GM21717 (cell line): ENCODE measurements around the gene ST6GALNAC4.
"Not testable (repeated sequence)": the region's sequence is repeated elsewhere in the genome, so short reads cannot be mapped to it uniquely, and the experiment has no call there.

Source experiments
- ATAC-seq: cut with Tn5 transposase; IDR thresholded peaks from one replicate; pipeline ENCODE4 v1.9.1; 2021; ENCODE audit warnings: mild to moderate bottlenecking, moderate library complexity; ENCODE audit not compliant: unreplicated experiment

ST6GALNAC4 gene

DNA sequence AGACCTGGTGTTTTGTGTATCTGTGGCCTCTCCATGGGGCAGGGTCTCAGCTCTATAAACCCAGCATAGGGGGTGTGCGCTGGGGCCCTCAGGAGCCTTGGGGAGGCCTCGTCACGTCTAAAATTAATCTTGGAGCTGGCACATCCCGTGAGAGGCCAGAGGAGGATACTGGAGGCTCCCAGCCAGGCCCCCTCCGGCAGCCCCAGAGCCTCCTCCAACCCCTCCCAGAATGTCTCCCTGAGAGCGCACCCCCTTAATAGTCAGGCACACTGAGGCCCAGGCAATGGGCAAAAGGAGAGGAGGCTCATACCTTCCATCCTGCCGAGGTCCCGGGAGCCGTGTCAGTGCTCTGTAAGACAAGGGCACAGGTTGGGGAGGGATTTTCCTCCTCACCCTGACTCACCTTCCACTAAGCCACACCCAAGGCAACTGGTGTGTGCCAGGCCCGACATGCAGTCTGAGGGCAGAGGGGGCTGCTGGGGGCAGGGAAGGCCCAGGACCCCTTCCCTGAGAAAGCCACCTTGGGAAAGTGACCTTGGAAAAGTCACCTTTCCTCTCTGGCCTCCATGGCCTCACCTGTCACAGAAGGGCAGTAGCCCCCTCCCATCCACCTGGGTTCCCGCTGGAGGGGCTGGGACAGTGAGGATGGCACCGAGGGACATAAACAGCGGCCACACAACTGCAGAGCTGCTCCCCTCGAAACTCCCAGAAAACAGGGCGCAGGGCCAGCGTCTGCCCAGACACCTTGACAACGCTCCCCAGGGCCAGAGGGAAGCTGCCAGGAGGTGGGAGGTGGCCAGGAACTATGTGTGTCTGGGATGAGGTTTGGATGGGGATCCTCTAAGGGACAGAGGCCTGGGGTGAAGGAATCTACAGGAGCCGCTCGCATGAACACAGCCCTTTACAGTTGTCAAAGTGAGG is 42.3 kb downstream of the ST6GALNAC4 start:
- ATAC-seq, result no peak

DNA sequence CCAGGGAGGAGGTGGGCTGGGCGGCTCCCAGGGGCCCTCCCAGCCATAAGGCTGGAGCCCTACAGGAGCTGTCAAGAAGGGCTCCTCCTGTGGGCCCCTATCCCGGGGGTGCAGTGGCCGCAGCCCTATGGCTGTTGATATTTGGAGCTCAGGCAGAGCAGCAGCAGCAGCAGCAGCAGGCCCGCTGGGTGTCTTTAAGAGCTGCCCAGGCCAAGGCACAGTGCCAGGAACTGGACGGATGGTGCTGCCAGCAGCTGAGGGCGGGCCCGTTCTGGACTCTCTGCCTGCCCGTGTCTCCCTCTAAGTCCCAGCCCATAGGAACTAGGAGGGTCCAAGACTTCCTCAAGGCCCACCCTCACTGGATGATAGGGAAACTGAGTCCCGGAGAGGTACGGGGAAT is 43.0 kb downstream of the ST6GALNAC4 start:
- no peak for ATAC-seq

DNA sequence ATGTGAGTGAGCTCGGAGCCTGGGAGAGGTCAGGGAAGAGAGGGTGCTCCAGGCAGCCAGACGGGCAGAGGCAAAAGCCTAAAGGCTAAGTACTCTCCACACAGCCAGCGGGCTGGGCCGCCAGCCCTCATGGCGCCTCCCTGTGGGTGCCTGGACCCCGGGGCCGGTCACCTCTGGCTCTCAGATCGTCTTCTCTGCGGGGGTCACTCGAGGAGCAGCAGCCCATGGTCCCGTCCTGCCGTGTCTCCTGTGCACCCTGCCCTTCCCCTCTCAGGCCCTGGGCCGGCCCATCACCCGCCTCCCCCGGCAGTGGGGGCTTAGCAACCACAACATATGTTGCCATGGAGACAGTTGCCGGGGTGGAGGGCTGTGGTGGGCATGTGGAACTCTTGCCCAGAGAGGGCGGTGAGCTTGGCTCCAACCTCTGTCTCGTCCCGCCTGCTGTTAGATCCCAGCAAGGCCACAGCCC is 43.6 kb downstream of the ST6GALNAC4 start:
- no peak for ATAC-seq

DNA sequence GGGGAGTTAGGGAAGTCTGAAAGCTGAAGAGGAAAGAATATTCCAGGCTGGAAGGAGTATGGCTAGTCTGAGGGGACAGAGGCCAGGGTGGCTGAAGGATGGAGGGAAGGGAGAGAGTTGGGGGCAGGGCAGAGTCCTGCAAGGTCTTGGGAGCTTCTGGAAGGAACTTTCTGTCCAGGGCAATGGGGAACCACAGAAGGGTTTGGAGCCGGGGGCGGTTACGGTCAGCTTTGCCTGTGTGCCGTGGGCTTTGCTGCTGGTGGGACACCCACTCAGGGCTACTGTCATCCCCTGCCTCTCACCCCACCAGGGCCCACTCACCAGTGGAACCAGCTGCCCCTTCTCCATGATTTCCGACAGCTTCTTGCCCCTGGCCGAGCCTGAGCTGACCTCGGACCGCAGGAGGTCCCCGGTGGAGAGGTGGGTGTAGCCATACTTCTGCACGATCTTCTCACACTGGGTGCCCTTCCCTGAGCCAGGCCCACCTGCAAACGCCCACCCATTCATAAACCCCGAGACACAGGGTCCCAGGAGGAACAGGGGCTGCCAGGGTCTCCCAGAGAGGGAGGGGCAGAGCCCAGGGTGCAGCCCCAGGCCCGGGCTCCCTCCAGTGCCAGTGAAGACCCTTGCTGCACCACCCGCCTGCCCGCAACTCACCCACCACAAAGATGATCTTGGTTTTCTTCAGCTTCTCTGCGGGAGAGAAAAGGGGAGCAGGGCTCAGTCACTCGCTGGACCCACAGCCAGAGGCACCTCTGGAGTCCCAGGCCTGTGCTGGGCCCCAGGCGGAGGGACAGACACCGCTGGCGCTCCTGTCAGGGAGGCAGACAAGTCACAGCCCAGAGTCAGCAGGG is 44.2 kb downstream of the ST6GALNAC4 start:
- ATAC-seq, result no peak

DNA sequence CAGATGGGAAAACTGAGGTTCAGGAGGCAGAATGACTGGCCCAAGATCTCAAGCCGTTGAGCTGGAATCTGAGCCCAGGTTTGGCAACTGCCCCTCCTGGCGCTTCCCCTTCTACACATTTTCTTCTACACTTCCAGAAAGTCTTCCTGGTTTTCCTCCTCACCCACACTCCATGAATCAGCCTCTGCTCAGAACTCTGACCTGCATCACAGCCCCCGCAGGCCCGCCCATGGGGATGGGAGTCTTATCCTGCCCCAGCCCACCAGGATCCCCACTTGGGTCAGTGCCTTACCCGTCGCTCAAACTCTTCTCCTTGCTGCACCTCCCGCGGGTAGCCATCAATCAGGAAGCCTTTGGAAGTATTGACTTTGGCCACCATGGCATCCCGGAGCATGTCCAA is 45.3 kb downstream of the ST6GALNAC4 start:
- no peak for ATAC-seq

DNA sequence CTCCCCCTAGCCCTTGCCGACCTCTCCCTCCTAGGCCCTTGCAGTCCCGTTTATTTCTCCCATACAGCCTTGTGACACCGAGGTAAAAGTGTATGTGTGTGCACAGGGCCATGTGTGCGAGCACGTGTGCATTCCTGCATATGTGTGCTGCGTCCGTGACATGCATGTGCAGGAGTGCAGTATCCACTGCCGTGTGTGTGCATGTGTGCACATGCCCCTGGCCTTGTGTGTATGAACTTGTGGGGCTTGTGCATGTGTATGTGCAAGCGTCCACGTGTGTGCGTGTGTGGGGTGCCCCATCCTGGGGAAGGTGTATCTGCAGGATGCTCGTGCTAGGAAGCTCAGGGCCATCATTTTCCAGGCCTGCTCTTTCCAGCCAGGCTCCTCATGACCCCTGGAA is 46.0 kb downstream of the ST6GALNAC4 start:
- ATAC-seq, result no peak

DNA sequence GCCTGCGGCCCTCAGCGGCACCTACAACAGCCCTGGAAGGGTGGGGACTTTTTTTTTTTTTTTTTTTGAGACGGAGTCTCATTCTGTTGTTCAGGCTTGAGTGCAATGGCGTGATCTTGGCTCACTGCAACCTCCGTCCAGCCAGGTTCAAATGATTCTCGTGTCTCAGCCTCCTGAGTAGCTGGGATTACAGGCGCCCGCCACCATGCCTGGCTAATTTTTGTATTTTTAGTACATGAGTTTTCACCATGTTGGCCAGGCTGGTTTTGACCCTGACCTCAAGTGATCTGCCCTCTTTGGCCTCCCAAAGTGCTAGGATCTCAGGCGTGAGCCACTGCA is 46.7 kb downstream of the ST6GALNAC4 start:
- ATAC-seq, result not testable (repeated sequence)

DNA sequence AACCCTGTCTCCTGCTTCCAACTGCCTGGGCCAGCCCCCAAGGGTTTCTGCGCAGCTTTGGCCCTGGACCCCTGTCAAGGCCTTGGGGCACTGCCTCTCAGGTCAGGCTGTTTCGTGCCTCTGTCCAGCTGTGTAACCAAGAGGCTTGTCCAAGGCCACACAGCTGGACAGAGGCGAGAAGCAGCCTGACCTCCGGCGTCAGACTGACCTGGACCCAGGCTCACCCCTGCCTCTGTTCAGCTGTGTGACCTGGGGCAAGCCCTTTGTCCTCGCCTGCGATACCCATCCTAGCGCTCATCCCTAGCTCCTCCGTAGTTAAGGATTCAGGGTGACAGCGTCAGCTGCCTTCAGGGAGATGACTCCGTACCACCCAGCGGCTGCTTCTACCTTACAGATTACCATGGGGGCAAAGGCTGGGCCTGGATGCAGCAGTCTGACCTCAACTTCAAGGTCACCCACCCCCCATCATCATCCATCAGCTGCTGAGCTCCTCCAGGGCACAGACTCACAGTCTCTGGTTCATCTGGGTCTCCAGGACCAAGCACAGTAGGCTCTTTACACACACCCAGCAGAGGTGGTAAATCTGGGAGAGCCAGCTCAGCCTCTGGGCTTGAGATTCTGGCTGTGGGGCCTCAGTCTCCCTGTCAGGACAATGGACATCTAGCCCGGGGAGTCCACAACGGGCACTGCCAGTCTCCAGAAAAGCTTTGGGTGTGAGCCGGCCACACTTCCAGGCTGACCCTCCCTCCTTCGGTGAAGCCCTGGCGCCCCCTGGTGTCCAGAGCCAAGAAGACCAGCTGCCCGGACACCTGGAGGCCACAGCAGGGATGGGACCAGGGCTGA is 47.3 kb downstream of the ST6GALNAC4 start:
- ATAC-seq, result no peak

DNA sequence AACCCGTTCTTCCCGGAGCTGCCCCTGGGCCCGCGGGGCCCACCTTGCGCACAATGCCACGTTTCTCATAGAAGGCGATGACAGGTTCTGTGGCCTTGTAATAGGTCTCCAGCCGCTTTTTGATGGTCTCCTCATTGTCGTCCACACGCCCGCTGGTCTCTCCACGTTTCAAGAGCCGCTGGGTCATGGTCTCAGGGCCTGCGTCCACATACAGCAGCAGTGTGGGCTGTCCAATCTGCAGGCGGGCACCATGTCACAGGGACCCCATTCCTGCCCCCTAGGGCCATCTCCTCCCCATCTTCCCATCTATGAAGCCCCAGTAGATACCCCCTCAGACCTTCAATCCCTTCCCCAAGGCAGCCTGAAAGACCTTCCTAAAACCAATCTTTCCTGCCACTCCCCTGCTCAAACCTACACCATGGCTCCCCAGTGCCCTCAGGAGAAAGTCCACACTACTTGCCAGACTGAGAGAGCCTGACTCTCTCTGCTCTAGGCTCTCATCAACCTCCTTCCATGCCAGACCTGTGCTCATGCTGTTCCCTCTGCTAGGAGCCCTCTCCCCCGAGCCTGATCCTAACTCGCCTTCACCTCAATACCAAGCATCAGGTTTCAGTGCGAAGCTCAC is 48.5 kb downstream of the ST6GALNAC4 start:
- no peak for ATAC-seq

DNA sequence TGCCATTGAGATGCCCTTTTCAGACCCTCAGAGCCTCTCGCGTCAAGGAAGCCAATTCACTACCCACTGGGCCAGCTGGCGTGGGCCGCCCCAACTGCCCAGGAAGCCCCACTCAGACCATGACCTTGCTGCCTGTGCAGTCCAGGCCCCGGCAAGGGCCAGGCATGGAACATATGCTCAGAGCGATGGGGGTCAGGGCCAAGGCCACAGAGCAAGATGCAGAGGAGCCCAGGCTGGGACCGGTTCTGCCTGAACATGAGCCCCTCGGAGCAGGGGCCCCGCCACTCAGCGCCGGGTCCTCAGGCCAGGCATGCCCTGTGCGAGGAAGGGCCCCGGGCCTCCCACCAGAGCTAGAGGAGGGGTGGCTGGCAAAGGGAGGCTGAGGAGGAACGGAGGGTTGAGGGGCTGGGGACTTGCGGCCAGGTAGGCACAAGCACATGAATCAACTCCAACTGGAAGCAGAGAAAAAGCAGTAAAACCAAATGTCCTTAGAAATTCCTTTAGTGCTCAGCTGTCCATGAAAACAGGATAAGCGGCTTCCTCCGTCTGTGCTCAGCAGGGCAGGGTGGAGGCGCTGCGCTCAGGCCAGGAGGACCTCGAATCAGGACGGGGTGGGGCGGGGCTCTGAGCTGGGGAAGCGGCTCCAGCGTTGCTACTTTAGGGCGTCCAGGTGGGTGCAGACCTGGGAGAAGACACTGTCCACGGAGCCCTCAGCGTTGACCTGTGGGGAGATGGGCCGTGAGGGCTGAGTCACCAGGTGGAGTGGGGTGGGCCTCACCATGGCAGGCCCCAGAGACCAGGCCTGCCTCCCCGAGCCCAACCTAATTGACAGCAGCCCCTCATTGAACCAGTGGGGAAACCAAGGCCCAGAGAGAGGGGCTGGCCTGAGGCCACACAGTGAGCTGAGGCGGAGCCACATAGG is 49.2 kb downstream of the ST6GALNAC4 start:
- no peak for ATAC-seq

DNA sequence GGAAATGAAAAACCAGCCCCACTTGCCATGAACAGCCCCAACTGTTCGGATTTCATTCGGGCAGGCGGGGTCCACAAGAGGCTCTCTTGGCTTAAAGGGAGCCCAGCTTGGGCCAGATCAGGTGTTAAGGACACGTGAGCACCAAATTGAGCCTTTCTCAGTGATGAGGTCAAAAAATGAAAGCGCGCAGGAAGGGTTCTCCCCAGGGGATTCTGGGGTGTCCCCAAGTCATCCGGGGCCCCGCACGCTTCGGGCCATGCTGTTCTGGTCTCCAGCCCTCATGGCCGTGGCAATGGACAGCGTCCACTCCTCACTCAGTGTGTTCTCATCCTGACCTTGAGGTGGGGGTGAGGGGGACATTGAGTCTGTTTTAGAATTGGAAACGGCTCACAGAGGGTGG is 50.3 kb downstream of the ST6GALNAC4 start:
- ATAC-seq, result no peak

DNA sequence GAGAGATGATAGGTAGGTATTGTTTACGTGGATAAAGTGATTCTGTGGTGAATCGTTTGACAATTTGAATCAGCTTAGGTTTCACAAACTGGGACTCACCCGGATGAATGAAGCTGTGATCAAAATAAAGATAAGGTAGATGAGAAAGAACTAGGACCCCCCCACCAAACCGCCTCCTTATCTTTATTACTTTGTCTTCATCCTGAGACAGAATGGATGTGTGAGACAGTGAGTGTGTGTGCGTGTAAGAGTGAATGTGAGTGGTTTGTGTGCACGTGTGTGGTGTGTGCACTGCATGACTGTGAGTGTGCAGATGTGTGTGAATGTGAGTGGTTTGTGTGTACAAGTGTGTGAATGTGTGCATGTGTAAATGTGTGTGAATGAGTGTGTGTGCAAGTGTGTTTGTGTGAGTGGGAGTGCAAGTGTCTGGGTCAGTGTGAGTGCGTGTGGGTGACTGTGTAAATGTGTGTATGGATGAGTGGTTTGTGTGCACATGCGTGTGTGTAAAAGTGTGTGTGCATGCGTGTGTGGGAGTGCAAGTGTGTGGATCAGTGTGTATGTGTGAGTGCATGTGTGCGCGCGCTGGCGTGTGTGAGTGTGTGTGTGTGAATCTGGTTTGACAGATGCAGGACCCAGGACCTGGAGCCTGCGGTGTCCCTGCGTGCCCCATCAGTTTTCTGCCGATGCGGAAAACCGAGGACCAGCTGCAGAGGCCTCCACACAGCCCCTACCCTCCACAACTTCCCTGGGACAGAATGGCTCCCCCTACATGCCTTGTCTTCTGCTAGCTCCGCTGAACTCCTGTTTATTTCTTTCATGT is 51.0 kb downstream of the ST6GALNAC4 start:
- ATAC-seq, result no peak

DNA sequence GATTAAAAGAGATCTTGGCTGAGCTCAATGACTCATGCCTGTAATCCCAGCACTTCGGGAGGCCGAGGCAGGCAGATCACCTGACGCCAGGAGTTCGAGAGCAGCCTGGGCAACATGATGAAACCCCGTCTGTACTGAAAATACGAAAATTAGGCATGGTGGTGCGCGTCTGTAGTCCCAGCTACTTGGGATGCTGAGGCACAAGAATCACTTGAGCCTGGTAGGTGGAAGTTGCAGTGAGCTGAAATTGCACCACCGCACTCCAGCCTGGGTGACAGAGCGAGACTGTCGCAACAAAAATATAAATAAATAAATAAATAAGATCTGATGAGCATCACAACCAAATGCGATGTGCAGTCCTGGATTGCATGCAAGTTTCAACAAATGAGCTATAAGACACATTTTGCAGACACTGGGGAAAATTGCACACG is 53.6 kb downstream of the ST6GALNAC4 start:
- ATAC-seq, result no peak

DNA sequence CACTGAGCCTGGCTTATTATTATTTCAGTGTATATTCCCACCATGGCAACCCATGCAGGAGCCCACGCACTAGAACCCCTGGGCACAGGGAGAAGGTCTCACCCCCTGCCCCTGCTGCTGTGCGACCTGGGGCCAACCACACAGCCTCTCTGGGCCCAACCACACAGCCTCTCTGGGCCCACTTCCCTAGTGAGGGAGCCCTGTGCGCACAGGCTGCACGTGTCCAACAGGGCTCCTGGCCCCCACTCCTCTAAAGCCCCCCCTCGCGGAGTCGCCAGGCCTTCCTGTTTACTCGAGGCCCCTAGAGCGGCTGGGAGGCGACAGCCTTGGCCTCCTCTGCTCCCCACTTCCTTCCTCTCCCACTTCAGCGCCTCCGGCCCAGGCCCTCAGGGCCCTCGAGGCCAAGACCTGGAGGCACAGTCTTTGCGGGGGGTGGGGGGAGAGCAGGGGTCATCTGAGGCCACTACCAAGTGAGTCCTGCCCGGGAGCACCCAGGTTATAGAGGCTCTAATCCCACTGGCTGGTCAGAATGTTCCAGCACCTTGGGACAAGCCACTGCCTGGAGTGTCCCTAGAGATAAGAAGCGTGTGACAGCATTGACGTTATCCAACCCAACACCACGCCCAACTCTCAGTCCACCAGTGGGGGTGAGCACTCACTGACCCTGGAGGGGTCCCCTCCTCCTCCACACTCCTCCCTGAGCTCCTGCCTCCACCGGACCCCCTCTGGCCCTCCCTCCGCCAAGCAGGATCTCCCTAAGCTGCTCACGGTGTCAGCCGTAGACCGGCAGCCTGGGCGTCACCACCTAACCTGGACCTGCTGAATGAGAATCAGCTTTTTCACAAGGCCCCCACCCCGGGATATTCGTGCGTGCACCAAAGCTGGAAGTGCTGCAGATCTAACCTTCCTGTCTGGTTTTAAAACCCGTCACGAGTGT is 54.5 kb downstream of the ST6GALNAC4 start:
- no peak for ATAC-seq

DNA sequence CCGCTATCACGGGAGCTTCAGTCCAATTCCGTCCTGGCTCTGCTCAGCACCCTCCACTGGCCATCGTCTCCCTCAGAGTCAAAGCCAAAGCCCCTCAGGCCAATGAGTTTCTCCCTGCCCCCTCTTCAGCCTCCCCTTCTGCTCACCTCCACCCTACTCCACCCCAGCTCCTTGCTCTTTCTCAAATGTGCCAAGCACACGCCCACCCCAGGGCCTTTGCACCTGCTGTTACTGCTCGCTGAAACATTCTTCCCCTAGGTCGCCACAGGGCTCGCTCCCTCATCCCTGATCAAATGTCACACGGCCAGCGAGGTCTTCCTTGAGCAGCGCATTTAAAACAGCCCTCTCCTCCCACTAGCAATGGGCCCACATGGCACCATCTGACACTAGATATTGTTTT is 56.1 kb downstream of the ST6GALNAC4 start:
- no peak for ATAC-seq

DNA sequence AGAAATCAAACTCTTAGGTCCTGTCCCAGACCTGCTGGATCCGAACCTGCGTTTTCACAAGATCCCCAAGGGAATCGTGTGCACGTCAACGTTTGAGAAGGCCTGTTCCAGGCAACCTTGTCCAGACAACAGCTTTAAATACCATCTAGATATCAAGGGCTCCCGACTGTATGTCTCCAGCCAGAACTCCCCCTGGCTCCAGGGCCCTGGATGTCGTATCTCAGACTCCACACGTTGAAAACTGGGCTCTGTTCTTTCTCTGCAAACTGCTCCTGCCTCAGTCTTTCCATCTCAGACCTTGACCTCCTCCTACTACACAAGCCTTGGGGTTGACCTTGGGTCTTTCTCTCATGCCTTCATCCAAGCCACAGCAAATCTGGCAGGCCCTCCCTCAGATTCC is 56.6 kb downstream of the ST6GALNAC4 start:
- no peak for ATAC-seq

DNA sequence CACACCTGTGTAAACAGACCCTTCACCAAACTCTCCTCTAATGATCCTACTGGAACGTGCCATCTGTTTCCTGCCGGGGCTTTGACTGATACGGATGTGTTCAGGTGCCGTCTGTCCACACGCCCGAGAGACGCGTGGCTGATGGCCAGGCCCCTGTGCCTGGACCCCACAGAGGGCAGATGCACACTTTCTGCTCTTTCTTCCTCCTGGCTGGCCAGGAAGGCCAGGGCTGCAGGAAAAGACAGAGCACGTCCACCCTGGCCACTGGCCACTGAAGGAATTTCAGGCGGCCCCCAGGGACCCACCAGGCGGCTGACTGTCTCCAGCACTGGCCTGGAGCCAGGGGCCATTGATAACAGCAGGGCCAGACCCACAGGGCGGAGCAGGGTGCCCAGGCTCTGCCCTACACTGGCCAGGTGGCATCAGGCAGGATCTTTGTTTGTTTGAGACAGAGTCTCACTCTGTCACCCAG is 58.8 kb downstream of the ST6GALNAC4 start:
- no peak for ATAC-seq
